Endothelial cell (in vitro differentiated cells): ENCODE data around the gene PERM1. TPM values are rescaled to one million over a fixed set of nuclear protein-coding genes. Genes with fewer than 3 reads are reported as not detected.

ENCODE experiments used
- DNase-seq: peaks from one replicate; pipeline ENCODE4 v3.0.0; 2021; ENCODE audit warnings: low spot score
- H3K27ac Mint-ChIP-seq: one replicate; pipeline ENCODE4 v1.8.0; 2021; ENCODE audit warnings: mixed read lengths, inconsistent platforms; ENCODE audit not compliant: unreplicated experiment
- H3K27me3 Mint-ChIP-seq: one replicate; pipeline ENCODE4 v1.8.0; 2021; ENCODE audit warnings: mild to moderate bottlenecking, moderate library complexity, mixed read lengths, inconsistent platforms; ENCODE audit not compliant: unreplicated experiment
- H3K36me3 Mint-ChIP-seq: one replicate; pipeline ENCODE4 v1.8.0; 2021; ENCODE audit warnings: mild to moderate bottlenecking, low read depth, mixed read lengths, inconsistent platforms; ENCODE audit not compliant: unreplicated experiment
- H3K4me1 Mint-ChIP-seq: one replicate; pipeline ENCODE4 v1.8.0; 2021; ENCODE audit warnings: mild to moderate bottlenecking, mixed read lengths, inconsistent platforms; ENCODE audit not compliant: unreplicated experiment
- H3K4me3 Mint-ChIP-seq: one replicate; pipeline ENCODE4 v1.8.0; 2021; ENCODE audit warnings: mild to moderate bottlenecking, mixed read lengths, inconsistent platforms; ENCODE audit not compliant: unreplicated experiment
- H3K9me3 Mint-ChIP-seq: one replicate; pipeline ENCODE4 v1.8.0; 2021; ENCODE audit warnings: mixed read lengths, inconsistent platforms; ENCODE audit not compliant: unreplicated experiment
- CTCF ChIP-seq: fragments of 200-600 bp; sonication (generic); IDR thresholded peaks from one replicate; pipeline ENCODE4 v1.5.0; 2021; ENCODE audit warnings: antibody characterized with exemption; ENCODE audit not compliant: unreplicated experiment
- total RNA-seq: library from RNA; stranded (reverse); fragmentation: NEBNext Ultra II Directional; extraction: Animal tissue kit (Norgen Biotek cat#: 25700); gene quantifications from one replicate; pipeline ENCODE4 v1.2.1, GENCODE V29; 2021; ENCODE audit not compliant: unreplicated experiment

Gene PERM1
- total RNA-seq, 1 donor from 2014 or later = not detected

GRCh38 chr1:955474-955873 lies 26.4 kb downstream of the PERM1 start:
- TF ChIP-seq CTCF = no peak
- H3K36me3 Mint-ChIP-seq = peaks cover 32% of the 10 kb centered on the region
- no peak for DNase-seq
- peak overlapping the region; percentile 26 for H3K4me3 Mint-ChIP-seq
- H3K27ac Mint-ChIP-seq = no peak overlapping the region
- peaks cover 17% of the 10 kb centered on the region for H3K27me3 Mint-ChIP-seq
- peaks cover 7% of the 10 kb centered on the region for H3K4me1 Mint-ChIP-seq
- H3K9me3 Mint-ChIP-seq = no peaks in the 10 kb centered on the region

DNA sequence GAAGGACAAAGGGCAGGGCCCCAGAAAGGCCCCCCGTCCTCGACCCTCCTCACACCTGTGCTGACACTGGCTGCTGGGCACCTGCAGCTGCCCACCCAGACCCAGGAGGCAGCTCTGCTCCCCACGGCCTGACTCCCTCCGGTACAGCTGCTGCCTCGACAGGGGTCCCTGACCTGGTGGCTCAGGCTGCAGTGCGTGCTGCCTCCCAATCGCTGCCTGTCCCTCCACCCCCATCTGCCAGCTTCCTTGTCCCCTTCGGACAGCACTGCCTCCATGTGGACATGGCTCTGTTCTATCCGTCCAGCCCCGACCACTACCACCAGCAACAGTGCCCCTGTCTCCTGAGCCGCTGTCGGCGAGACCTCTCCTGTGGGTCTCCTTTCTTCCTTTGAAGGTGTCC lies 27.0 kb downstream of the PERM1 start:
- Mint-ChIP-seq H3K27me3 (peaks cover 17% of the 10 kb centered on the region), H3K4me1 (peaks cover 7% of the 10 kb centered on the region), H3K4me3 (peak overlapping the region; percentile 26), H3K27ac (no peak overlapping the region), H3K36me3 (peaks cover 37% of the 10 kb centered on the region), H3K9me3 (no peaks in the 10 kb centered on the region)
- TF ChIP-seq CTCF = no peak
- no peak for DNase-seq

GRCh38 chr1:953524-954320 lies 28.2 kb downstream of the PERM1 start:
- Mint-ChIP-seq H3K27ac (no peak overlapping the region), H3K4me1 (peaks cover 7% of the 10 kb centered on the region), H3K4me3 (peak overlapping the region; percentile 21), H3K36me3 (peaks cover 47% of the 10 kb centered on the region), H3K9me3 (no peaks in the 10 kb centered on the region), H3K27me3 (peaks cover 17% of the 10 kb centered on the region)
- DNase-seq = no peak
- TF ChIP-seq CTCF = no peak

DNA sequence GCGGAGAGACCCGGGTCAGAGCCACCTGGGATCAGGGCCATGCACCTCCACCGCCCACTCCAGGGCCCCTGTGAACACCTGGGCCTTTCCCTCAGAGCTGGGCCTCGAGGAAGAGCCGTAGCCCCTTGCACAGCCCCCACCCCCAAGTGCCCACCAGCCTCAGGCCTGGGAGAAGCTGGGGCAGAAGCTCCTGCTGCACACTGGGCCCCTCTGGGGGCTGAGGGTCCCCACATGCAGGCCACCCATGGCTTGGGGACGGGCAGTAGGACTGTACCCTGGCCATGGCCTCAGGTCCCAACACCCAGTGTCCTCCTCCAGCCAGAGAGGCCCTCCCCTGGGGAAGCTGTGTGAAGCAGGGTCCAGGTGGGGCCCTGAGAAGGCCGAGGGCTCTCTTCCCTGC lies 29.3 kb downstream of the PERM1 start:
- peaks cover 42% of the 10 kb centered on the region for H3K36me3 Mint-ChIP-seq
- H3K4me1 Mint-ChIP-seq = peaks cover 1% of the 10 kb centered on the region
- no peak for DNase-seq
- H3K27ac Mint-ChIP-seq = no peak overlapping the region
- H3K4me3 Mint-ChIP-seq = no peak overlapping the region
- TF ChIP-seq CTCF = no peak
- peaks cover 14% of the 10 kb centered on the region for H3K27me3 Mint-ChIP-seq
- no peaks in the 10 kb centered on the region for H3K9me3 Mint-ChIP-seq

DNA sequence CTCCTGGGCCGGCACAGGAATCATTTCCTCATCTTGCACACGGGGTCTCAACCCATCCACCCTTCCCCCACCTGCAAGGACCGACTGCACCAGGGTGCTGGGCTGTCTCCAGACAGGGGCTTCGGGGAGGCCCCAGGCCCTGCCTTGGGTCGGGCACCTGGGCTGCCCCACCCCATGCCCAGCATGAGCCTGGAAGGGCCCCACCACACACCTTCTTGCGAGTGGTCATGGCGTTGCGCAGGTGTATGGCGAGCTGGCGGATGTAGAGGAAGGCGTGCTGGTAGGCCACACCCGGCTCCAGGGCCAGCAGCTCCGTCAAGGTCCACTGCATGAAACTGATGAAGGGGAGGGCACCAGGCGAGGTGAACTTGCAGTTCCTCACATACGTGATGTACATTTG lies 29.7 kb downstream of the PERM1 start:
- Mint-ChIP-seq H3K4me3 (no peak overlapping the region), H3K9me3 (no peaks in the 10 kb centered on the region), H3K27me3 (peaks cover 11% of the 10 kb centered on the region), H3K36me3 (peaks cover 39% of the 10 kb centered on the region), H3K4me1 (no peaks in the 10 kb centered on the region), H3K27ac (no peak overlapping the region)
- no peak for TF ChIP-seq CTCF
- DNase-seq = no peak
